GM06990 (cell line): Measurements from ENCODE around the gene FHIT.

ENCODE experiments used
- DNase-seq: peaks from one replicate; pipeline ENCODE4 v3.0.0-alpha.2; 2011; ENCODE audit not compliant: insufficient read length; ENCODE audit errors: extremely low read depth
- H3K27me3 ChIP-seq: replicated peaks from 2 replicates; pipeline ENCODE4 v1.6.0; 2011; ENCODE audit warnings: low read length; ENCODE audit not compliant: control insufficient read depth, insufficient read depth
- H3K36me3 ChIP-seq: 2 replicates; pipeline ENCODE4 v1.5.1; 2011; ENCODE audit warnings: low read length; ENCODE audit not compliant: control insufficient read depth, insufficient read depth
- H3K4me3 ChIP-seq: replicated peaks from 2 replicates; pipeline ENCODE4 v1.5.1; 2011; ENCODE audit warnings: low read depth, mild to moderate bottlenecking, control low read depth, low read length
- TF ChIP-seq, protein P1 (sequence below): IDR thresholded peaks from 2 replicates; pipeline ENCODE4 v1.5.1; 2011; ENCODE audit warnings: low read length, control low read depth, mild to moderate bottlenecking, inconsistent platforms; ENCODE audit not compliant: insufficient read depth, poor library complexity, severe bottlenecking

The FHIT gene

DNA sequence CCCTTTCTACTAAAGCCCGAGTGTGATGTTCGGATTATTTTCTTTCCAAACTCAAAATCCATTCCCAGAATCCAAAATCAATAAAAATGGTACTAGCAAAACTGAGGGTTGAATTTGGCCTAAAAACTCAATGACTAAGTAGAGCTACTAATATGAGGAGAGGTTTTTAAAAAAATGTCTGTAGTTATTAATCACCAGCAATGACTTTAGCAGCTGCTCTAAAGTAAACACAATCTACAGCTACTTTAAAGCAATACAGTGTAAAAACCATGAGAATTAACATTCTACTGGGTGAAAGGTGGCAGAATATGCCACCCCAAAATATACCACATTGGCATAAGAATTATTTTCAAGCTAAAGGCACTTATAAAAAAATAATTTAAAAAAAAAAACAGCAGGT is 23.5 kb downstream of the FHIT start:
- H3K27me3 ChIP-seq, result no peaks in the 10 kb centered on the region
- TF ChIP-seq, protein P1, sequence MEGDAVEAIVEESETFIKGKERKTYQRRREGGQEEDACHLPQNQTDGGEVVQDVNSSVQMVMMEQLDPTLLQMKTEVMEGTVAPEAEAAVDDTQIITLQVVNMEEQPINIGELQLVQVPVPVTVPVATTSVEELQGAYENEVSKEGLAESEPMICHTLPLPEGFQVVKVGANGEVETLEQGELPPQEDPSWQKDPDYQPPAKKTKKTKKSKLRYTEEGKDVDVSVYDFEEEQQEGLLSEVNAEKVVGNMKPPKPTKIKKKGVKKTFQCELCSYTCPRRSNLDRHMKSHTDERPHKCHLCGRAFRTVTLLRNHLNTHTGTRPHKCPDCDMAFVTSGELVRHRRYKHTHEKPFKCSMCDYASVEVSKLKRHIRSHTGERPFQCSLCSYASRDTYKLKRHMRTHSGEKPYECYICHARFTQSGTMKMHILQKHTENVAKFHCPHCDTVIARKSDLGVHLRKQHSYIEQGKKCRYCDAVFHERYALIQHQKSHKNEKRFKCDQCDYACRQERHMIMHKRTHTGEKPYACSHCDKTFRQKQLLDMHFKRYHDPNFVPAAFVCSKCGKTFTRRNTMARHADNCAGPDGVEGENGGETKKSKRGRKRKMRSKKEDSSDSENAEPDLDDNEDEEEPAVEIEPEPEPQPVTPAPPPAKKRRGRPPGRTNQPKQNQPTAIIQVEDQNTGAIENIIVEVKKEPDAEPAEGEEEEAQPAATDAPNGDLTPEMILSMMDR, result no peak
- H3K36me3 ChIP-seq, result no peaks in the 10 kb centered on the region
- no peak for DNase-seq
- H3K4me3 ChIP-seq, result no peak overlapping the region

DNA sequence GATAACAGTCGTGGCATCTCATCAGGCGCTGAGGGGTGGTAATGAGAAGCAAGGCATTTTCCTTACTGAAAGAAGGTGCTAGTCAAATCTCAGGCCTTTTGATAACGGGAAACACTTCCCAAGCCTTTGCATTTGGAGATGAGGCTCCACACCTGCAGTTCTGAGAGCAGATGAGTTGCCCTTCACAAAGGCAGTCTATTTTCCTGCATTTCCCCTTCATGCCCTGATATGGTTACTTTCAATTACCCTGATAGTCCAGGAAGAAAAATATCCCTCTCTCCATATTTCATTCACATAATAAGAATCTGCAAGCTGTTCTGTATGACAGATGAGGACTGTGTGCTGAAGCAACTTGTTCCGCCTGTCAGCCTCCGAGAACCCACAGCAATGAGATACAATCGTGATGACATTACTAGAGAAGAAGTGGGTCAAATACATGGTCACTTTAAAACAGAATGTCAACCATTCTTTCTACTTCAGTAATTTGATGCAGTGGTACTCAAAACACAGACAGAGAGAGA is 25.0 kb downstream of the FHIT start:
- DNase-seq, result no peak
- no peaks in the 10 kb centered on the region for H3K27me3 ChIP-seq
- no peak overlapping the region for H3K4me3 ChIP-seq
- H3K36me3 ChIP-seq, result no peaks in the 10 kb centered on the region
- TF ChIP-seq, protein P1, result no peak

DNA sequence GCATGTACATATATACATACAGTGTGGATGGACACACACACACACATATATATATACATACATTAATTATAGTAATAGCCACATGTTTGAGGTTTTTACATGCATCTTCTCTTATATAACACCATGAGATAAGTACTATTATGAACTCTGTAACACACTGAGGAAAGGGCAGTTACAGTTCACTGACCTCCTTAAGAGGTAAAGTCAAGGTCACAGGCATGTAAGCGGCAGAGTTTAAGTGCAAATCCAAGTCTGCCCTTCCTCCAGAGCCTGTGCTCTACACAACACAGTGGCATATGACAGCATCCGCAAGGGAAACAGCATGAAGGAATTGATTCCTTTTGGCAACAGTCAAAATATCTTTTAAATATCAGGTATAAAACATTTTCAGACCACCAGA is 26.4 kb downstream of the FHIT start:
- no peaks in the 10 kb centered on the region for H3K36me3 ChIP-seq
- TF ChIP-seq, protein P1, result no peak
- H3K27me3 ChIP-seq, result no peaks in the 10 kb centered on the region
- DNase-seq, result no peak
- H3K4me3 ChIP-seq, result no peak overlapping the region

DNA sequence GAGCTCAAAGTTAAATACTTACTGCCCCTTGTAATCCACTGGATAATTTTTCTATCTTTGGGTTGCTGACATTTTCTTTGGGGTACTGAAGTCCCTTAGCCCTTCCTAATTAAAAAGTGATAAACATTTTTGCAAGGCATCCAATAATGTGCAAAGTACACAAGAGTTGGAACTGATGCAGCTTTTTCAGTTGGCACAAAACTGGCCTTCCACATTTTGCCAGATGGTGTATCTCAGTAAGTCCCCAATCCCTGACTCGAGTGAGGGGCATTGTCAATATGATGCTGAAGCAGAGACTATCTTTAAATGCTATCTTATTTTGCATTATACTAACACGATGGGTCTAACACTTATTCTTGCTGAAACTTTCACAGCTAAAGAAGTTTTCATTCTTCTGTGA is 27.8 kb downstream of the FHIT start:
- Histone ChIP-seq H3K36me3 (no peaks in the 10 kb centered on the region), H3K4me3 (no peak overlapping the region), H3K27me3 (no peaks in the 10 kb centered on the region)
- TF ChIP-seq, protein P1, result no peak
- DNase-seq, result no peak

DNA sequence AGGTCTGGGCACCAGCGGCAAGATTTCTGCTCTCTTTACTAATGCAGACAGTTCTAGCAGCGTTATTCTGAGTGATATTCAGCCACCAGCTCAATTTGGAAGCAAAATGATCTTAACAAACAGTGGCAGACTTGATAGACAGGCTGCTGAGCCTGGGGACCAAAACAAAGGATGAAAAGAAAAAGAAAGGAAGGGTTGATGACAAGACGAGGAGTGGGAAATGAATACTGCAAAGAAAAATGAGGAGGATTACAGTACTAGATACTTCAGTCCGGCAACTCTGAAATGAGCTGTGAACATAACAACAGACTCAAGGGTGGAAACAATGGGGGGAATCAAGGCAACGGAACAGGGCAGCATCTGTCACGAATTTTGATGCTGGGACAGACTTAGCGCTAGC is 28.8 kb downstream of the FHIT start:
- no peak for DNase-seq
- Histone ChIP-seq H3K27me3 (no peaks in the 10 kb centered on the region), H3K4me3 (no peak overlapping the region), H3K36me3 (no peaks in the 10 kb centered on the region)
- TF ChIP-seq, protein P1, result no peak

DNA sequence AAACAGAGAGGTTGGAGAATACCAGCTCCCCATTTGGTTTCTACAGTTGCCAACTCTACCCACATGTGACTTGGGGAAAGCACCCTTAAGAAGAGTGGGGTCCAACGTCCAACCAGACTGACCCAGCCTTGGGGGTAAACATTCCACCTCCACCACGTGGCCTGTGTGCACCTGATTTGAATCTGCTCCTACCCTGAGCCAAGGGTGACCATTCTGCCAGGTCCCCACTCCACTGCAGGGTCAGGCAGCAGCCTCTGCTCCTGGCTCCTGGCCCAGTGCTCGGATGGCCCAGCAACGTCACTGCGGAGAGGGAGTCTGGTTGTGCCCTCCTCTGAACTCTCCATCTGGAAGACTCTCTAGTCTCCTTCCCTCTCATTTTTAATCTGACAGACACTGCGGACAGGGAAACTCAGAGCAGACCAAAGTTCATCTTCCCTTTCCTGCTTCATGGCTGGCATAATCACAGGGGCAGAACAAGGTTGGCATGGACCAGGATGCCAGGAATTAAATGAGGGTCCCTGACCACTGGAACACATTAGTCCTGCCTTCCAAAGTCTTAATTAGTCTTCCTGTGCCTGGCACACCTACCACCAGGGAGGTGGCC is 29.4 kb downstream of the FHIT start:
- Histone ChIP-seq H3K4me3 (no peak overlapping the region), H3K36me3 (no peaks in the 10 kb centered on the region), H3K27me3 (no peaks in the 10 kb centered on the region)
- DNase-seq, result no peak
- TF ChIP-seq, protein P1, result no peak
